Superior temporal gyrus (tissue), 1 donor: ENCODE measurements around the gene U2AF1.
"Not testable (repeated sequence)": the region's sequence is repeated elsewhere in the genome, so short reads cannot be mapped to it uniquely, and the experiment has no call there.

ENCODE experiments used
- DNase-seq: peaks from one replicate; pipeline ENCODE4 v3.0.0-alpha.2; 2016; ENCODE audit errors: extremely low spot score

The U2AF1 gene

GRCh38 chr21:43106965-43107793 lies at the start of gene U2AF1:
TSS of gene U2AF1 (minus strand) at chr21:43107570. CDS start at chr21:43107494, 76 bp downstream.
- DNase-seq: peak; percentile 2

- not testable (repeated sequence) for DNase-seq
Measured at GRCh38 chr21:43153601-43154000, 46.2 kb upstream of the U2AF1 start.

- DNase-seq: not testable (repeated sequence)
Measured at GRCh38 chr21:43149344-43149743, 42.0 kb upstream of the U2AF1 start.

- not testable (repeated sequence) for DNase-seq
Measured at GRCh38 chr21:43147999-43148398, 40.6 kb upstream of the U2AF1 start.

GRCh38 chr21:43146637-43147036 lies 39.3 kb upstream of the U2AF1 start:
- not testable (repeated sequence) for DNase-seq

GRCh38 chr21:43141407-43141806 lies 34.0 kb upstream of the U2AF1 start:
- not testable (repeated sequence) for DNase-seq

- DNase-seq: not testable (repeated sequence)
Measured at GRCh38 chr21:43138944-43139343, 31.6 kb upstream of the U2AF1 start.

GRCh38 chr21:43134520-43134919 lies 27.1 kb upstream of the U2AF1 start:
- not testable (repeated sequence) for DNase-seq

GRCh38 chr21:43130094-43130493 lies 22.7 kb upstream of the U2AF1 start:
- DNase-seq: not testable (repeated sequence)

- not testable (repeated sequence) for DNase-seq
Measured at GRCh38 chr21:43115956-43116355, 8.6 kb upstream of the U2AF1 start.

- not testable (repeated sequence) for DNase-seq
Measured at GRCh38 chr21:43114483-43114882, 7.1 kb upstream of the U2AF1 start.

- DNase-seq: not testable (repeated sequence)
Measured at GRCh38 chr21:43109006-43109405, 1.6 kb upstream of the U2AF1 start.

- DNase-seq: not testable (repeated sequence)
Measured at GRCh38 chr21:43108177-43108576, 807 bp upstream of the U2AF1 start.

- not testable (repeated sequence) for DNase-seq
Measured at GRCh38 chr21:43107794-43108137, 396 bp upstream of the U2AF1 start.

GRCh38 chr21:43104642-43105041 lies 2.7 kb downstream of the U2AF1 start:
- DNase-seq: not testable (repeated sequence)

GRCh38 chr21:43102281-43102680 lies 5.1 kb downstream of the U2AF1 start:
- DNase-seq: not testable (repeated sequence)

GRCh38 chr21:43101676-43102075 lies 5.7 kb downstream of the U2AF1 start:
- DNase-seq: not testable (repeated sequence)

- DNase-seq: not testable (repeated sequence)
Measured at GRCh38 chr21:43101000-43101399, 6.4 kb downstream of the U2AF1 start.

GRCh38 chr21:43091979-43092614 lies 15.3 kb downstream of the U2AF1 start:
- not testable (repeated sequence) for DNase-seq

- not testable (repeated sequence) for DNase-seq
Measured at GRCh38 chr21:43090947-43091346, 16.4 kb downstream of the U2AF1 start.

GRCh38 chr21:43089463-43089862 lies 17.9 kb downstream of the U2AF1 start:
- not testable (repeated sequence) for DNase-seq

GRCh38 chr21:43082587-43083300 lies 24.6 kb downstream of the U2AF1 start:
- not testable (repeated sequence) for DNase-seq
